HG02588 (cell line): ENCODE measurements around the gene GPD1.

Source experiments
- ATAC-seq: cut with Tn5 transposase; IDR thresholded peaks from one replicate; pipeline ENCODE4 v1.9.1; 2021; ENCODE audit warnings: mild to moderate bottlenecking, moderate library complexity; ENCODE audit not compliant: unreplicated experiment

Gene GPD1

GRCh38 chr12:50103767-50104321 is at the start of gene GPD1:
TSS of gene GPD1 (plus strand) at chr12:50104008. CDS start at chr12:50104051, 43 bp downstream.
- ATAC-seq: no peak

DNA sequence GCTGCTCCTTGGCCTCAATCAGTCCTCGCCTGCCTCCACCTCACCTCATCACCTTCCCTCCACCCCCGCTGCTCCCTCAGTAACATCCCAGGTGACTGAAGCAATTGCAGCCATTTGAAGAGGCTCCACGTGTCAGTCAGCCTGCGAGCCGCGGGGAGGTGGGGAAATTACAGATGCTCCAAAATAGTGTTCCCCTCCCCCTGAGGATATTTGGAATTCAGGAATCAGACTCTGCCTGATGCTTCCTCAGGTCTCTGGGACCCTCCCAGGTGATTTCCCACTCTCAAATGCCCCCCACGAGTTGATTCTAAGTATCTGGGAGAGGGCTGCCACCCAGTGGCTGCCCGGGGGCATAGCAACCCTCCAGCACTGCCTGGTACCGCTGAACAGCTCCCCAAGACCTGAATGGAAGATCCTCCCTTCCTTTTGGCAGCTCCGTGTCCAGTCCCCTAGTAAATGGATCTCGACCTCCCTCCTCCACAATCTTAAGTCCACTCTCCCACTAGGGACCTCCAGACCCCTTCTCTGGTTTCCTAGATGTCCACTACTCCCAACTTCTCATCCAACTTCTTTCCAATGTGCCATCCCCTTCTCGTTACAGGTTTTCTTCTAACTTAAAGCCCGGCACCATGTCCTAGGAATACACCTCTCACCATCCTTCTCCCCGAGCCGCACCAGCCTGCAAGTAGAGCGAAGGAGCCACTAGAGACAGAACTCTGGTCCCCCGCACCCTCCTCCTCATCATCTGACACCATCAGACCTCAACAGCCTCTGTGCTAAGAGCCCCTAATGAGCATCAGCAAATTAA is 47.8 kb upstream of the GPD1 start:
- no peak for ATAC-seq

GRCh38 chr12:50056639-50056976 is 47.2 kb upstream of the GPD1 start:
- no peak for ATAC-seq

DNA sequence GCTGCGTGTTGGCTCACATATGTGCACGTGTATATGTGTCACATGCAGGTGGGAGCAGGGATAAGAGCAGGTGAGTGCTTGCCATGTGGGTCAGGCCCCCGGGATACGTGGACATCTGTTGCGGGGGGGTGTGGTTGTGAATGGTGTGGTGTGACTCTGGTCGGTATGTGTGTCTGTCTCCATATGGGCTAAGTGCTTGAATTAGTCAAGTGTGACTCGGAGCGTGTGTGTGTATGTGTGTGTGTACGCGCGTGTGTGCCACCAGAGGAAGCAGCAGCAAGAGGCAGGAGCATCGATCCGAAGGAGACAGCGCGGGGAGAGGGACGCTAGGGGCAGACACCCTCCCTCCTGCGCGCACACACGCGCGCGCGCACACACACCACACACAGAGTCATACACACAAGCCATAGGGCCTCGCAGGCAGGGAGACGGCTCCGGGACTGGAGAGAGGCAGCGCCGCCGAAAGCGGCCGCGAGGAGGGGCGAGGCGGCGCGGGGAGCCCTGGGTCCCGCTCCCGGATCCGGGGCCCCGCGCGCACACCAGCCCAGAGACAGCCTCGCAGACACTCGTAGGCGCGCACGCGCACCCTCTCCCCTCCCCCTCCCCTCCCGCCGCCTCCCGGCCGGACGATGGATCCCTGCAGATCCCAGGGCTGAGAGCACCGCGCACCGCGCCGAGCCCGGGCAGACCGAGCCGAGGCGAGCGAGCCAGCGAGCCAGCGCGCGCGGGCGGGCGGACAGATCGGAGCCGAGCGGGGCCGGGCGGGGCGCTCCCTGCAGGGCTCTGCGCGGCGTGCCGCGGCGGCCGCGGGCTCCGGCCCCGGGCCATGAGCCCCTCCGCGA is 46.6 kb upstream of the GPD1 start, which contains the start of gene ASIC1:
ASIC1 (plus strand) TSS at position 597 of the 842 bp plus-strand sequence. CDS start 1,171 bp downstream, outside the sequence.
- no peak for ATAC-seq

GRCh38 chr12:50057896-50058670 is 45.7 kb upstream of the GPD1 start:
- ATAC-seq: no peak

DNA sequence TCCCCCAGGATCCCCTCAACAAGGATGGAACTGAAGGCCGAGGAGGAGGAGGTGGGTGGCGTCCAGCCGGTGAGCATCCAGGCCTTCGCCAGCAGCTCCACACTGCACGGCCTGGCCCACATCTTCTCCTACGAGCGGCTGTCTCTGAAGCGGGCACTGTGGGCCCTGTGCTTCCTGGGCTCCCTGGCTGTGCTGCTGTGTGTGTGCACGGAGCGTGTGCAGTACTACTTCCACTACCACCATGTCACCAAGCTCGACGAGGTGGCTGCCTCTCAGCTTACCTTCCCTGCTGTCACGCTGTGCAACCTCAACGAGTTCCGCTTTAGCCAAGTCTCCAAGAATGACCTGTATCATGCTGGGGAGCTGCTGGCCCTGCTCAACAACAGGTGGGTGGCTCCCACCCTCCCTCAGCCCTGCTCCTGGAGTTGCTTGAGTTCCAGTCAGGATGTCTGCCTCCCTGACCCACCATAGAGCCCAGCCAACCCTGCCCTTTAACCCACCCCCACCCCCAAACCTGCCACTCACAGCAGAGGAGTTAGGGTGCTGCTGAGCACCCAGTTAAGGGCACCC is 45.0 kb upstream of the GPD1 start:
- no peak for ATAC-seq

DNA sequence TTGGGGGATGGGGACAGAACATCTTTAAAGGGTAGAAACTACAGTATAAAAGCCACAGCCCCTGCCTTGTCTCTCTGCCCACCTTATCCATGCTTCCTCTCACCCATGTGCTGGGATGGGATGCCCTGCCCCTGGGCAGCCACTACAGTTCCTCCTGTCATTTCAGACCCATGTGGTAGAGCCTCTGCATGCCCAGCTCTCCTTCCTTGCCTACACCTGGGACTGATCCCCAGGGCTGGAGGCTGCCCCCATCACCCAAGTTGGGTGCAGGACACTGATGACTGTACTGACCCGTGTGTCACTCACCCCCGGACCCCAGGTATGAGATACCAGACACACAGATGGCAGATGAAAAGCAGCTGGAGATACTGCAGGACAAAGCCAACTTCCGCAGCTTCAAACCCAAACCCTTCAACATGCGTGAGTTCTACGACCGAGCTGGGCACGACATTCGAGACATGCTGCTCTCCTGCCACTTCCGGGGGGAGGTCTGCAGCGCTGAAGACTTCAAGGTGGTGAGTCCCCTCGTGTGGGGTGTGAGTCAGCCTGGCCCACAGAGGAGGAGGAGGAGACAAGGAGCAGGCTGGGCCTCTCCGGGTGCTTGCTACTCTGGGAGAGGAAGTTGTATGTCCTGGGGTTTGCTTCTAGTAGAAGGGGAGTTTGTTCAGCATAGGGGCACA is 44.2 kb upstream of the GPD1 start:
- ATAC-seq: no peak

DNA sequence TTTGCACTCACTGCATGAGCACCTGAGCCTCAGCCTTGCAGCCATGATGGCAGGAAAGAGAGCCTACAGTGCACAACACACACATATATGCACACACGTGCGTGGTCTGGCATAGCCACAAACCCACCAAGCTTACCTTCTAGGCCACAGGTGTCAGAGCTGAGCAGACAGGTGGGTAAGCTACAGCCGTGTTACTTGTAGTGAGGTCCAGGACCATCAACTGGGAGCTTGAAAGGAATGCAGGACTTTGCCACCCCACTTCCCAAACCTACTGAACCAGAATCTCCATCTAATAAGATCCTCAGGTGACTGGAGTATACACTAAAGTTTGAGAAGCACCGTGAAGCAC is 43.7 kb upstream of the GPD1 start:
- ATAC-seq: no peak

DNA sequence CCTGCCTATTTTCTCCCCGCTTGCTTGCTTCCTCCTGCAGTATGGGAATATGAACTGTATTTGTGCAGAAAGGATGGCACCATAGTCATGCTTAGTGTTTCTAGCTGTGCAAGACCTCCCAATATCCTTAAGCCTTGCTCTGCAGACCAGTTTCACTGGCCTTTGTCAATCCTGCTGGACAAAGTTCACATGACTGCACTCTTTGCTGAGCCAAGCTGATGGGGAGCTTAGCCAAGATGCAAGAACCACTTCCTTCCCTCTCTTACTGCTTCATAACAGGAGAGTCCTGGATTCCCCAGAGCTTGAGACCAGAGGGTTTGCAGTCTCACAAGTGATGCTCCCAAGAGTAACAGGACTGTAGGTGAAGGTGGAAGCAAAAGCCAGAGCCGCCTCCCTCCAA is 42.6 kb upstream of the GPD1 start:
- no peak for ATAC-seq

- ATAC-seq: no peak
Observed at GRCh38 chr12:50061946-50062686, 41.7 kb upstream of the GPD1 start.

- ATAC-seq: no peak
Observed at GRCh38 chr12:50062728-50063460, 40.9 kb upstream of the GPD1 start.

GRCh38 chr12:50065726-50066310 is 38.0 kb upstream of the GPD1 start:
- no peak for ATAC-seq

- ATAC-seq: no peak
Observed at GRCh38 chr12:50066402-50066801, 37.4 kb upstream of the GPD1 start.

- no peak for ATAC-seq
Observed at GRCh38 chr12:50069069-50069468, 34.7 kb upstream of the GPD1 start.

DNA sequence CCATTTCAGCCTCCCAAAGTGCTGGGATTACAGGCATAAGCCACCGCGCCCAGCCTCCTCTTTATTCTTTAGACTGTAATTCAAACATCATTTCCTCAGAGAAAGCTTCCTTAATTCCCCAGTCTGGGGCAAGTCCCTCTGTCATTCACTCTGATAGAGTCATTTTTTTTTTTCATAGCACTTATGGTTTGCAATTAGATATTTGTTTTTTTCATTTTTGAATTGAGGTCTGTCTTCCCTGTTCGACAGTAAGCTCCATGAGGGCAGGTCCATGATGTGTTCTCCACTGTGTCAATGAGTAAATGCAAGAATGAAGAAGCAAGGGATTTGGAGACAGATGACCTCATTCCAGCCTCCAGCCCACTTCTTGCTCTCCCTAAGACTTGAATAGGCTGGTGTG is 34.3 kb upstream of the GPD1 start:
- no peak for ATAC-seq

DNA sequence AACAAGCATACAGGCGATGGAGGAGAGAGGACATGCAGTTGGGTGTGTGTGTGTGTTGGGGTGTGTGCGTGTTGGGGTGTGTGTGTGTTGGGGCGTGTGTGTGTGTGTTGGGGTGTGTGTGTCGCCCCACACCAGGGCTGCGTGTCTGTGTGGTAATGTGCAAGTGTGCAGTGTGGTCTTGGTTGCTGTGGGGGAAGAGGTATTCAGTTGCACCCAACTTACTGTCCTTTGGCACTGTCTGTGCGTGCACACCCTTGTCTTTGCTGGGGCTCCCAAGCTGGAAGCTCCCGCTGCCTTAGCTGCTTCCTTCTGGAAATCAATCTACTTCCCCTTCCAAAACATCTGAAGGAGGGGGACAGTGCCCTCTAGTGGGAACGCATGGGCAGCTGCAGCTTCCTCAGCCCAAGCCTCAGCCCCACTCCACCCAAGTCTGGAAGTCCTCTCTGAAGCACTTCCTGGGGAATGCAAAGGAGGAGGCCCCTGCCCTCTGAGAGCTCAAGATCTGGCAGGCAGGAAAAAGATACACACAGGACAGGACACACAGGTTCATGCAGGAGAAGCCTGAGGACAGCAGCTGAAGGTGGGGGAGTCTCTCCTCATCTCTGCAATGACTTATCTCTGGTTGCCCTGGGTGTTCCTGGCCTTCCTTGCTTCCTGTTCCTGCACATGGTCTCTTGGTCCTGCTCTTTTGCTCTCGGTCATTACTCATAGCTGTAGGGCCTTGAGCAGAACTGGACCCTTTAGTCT is 33.3 kb upstream of the GPD1 start:
- peak; percentile 51 for ATAC-seq

DNA sequence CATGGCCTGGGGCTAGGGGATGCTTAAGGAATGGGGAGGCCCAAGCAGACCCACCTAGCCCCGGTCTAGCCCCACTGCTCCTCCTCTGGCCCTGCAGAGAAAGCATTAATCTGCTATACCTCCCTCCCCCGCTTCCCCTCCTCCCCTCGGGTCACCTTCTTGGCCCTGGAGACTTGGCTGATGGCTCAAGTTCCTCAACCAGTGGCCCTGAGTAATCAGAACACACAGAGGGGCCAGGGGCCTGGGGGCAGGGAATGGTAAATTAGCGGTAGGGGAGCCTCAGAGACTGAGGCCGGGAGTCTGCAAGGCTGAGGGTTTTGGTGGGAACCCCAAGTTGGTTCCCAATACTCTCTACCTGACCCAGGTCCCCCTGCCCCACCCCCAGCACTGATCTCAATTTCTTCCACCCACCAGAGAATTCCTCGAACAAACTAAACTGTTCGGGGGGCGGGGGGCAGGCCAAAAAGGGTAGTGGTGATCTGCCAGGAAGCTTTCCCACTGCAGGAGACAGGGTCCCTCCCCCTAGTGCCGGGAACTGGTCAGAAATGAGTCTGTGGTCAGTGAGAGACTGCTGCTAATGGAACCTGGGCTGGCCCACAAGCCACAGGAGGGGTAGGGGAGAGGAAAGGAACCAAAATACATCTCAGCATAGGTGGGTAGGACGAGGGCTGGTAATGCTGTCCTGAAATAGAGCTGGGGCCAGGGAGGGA is 31.5 kb upstream of the GPD1 start:
- no peak for ATAC-seq
